Calu3 (cell line): Measurements from ENCODE around the gene ZNF638. TPM values are rescaled to one million over a fixed set of nuclear protein-coding genes. Genes with fewer than 3 reads are reported as not detected.
"Not testable (repeated sequence)": the region's sequence is repeated elsewhere in the genome, so short reads cannot be mapped to it uniquely, and the experiment has no call there.

Experiments
- BruUV-seq: library from RNA; stranded (reverse); fragments of 400-500 nt; replicated peaks from 2 replicates; lab custom pipeline; 2021; lab: Mats Ljungman, UMichigan
- CTCF ChIA-PET: fragments of 300-600 bp; sonication (Branson Sonifier 250); formaldehyde crosslinking; loops from one replicate; lab custom pipeline; 2022; ENCODE audit warnings: antibody characterized with exemption; lab: Charles Lee
- DNase-seq: peaks from one replicate; pipeline ENCODE4 v3.0.0; 2022
- H3K27ac Mint-ChIP-seq: one replicate; pipeline ENCODE4 v1.8.0; 2022; ENCODE audit warnings: mixed read lengths; ENCODE audit not compliant: unreplicated experiment
- H3K27me3 Mint-ChIP-seq: one replicate; pipeline ENCODE4 v1.8.0; 2022; ENCODE audit warnings: mixed read lengths; ENCODE audit not compliant: unreplicated experiment
- H3K36me3 Mint-ChIP-seq: one replicate; pipeline ENCODE4 v1.8.0; 2022; ENCODE audit warnings: mild to moderate bottlenecking, moderate library complexity, mixed read lengths; ENCODE audit not compliant: insufficient read depth, unreplicated experiment
- H3K4me1 Mint-ChIP-seq: one replicate; pipeline ENCODE4 v1.8.0; 2022; ENCODE audit warnings: mild to moderate bottlenecking, low read depth, mixed read lengths; ENCODE audit not compliant: unreplicated experiment
- H3K4me3 Mint-ChIP-seq: one replicate; pipeline ENCODE4 v1.8.0; 2022; ENCODE audit warnings: mild to moderate bottlenecking, low read depth, moderate library complexity, mixed read lengths; ENCODE audit not compliant: unreplicated experiment
- H3K9me3 Mint-ChIP-seq: one replicate; pipeline ENCODE4 v1.8.0; 2022; ENCODE audit warnings: low read depth, mixed read lengths; ENCODE audit not compliant: unreplicated experiment
- CTCF ChIP-seq: fragments of 200-600 bp; IDR thresholded peaks from one replicate; pipeline ENCODE4 v1.8.0; 2022; ENCODE audit warnings: antibody characterized with exemption; ENCODE audit not compliant: unreplicated experiment
- intact Hi-C: fragments of 100-400 bp; cut with micrococcal nuclease; formaldehyde crosslinking; loops from one replicate; pipeline ENCODE4 v1.10.0; 2022; ENCODE audit not compliant: unreplicated experiment
- total RNA-seq: library from RNA; stranded (reverse); gene quantifications from 2 replicates; pipeline ENCODE4 v1.2.3, GENCODE V29; 2022

The ZNF638 gene
- total RNA-seq, 1 experiment from 2014 or later = 132 TPM

- peaks cover 34% of the 10 kb centered on the region for H3K36me3 Mint-ChIP-seq
- CTCF ChIA-PET = no interaction called here
Measured at GRCh38 chr2:71402427-71402826, 70.8 kb downstream of the ZNF638 start.

DNA sequence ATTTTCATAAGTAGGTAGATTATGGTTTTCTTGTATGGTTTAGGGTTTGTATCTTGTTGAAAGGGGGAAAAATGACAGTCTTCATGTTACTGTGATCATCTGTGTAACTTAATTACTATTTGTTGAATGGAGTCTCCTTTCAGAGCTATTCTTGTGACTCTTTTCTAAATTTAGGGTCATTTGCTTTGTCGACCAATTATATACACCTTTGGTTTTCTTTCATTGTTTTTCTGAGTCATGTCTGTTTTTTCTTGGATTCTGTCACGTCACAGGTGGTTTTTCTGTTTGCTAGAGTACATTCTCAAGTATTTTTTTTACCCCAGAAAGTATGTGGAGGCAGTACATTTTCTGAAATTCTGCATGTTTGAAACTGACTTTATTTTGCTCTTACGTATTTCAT lies 78.0 kb downstream of the ZNF638 start:
- no peak overlapping the region for H3K27ac Mint-ChIP-seq
- H3K4me1 Mint-ChIP-seq = no peaks in the 10 kb centered on the region
- TF ChIP-seq CTCF = no peak
- H3K9me3 Mint-ChIP-seq = no peaks in the 10 kb centered on the region
- intact Hi-C loops = no loop called here
- H3K4me3 Mint-ChIP-seq = no peak overlapping the region
- BruUV-seq = no TSS peak
- no peak for DNase-seq
- peaks cover 34% of the 10 kb centered on the region for H3K36me3 Mint-ChIP-seq
- H3K27me3 Mint-ChIP-seq = no peaks in the 10 kb centered on the region
- CTCF ChIA-PET = no interaction called here

More at GRCh38 chr2:71402427-71402826, 70.8 kb downstream of the ZNF638 start:
- Mint-ChIP-seq H3K9me3 (no peaks in the 10 kb centered on the region), H3K4me1 (no peaks in the 10 kb centered on the region), H3K27ac (no peak overlapping the region), H3K4me3 (no peak overlapping the region), H3K27me3 (no peaks in the 10 kb centered on the region)
- intact Hi-C loops = no loop called here
- no peak for TF ChIP-seq CTCF
- BruUV-seq = no TSS peak
- no peak for DNase-seq

DNA sequence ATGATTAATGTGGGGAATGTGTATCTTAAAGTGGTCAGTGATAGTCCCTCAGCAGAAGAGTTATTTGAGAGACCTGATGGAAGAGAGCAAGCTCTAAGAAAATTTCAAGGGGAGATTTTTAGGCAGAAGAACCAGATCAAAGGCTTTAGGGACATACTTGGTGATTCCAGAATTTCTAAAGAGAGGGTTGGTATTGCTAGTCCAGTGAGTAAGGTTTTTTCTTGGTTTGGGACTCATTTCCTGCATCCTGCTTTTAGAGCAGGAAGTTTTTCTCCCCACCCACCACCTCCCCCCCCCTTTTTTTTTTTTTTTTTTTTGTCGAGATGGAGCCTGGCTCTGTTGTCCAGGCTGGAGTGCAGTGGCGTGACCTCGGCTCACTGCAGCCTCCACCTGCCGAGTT lies 79.1 kb downstream of the ZNF638 start:
- BruUV-seq = no TSS peak
- Mint-ChIP-seq H3K27me3 (no peaks in the 10 kb centered on the region), H3K27ac (peak overlapping the region; percentile 22), H3K9me3 (no peaks in the 10 kb centered on the region), H3K4me1 (no peaks in the 10 kb centered on the region), H3K36me3 (peaks cover 34% of the 10 kb centered on the region), H3K4me3 (no peak overlapping the region)
- CTCF ChIA-PET = no interaction called here
- intact Hi-C loops = no loop called here
- DNase-seq = no peak
- no peak for TF ChIP-seq CTCF

DNA sequence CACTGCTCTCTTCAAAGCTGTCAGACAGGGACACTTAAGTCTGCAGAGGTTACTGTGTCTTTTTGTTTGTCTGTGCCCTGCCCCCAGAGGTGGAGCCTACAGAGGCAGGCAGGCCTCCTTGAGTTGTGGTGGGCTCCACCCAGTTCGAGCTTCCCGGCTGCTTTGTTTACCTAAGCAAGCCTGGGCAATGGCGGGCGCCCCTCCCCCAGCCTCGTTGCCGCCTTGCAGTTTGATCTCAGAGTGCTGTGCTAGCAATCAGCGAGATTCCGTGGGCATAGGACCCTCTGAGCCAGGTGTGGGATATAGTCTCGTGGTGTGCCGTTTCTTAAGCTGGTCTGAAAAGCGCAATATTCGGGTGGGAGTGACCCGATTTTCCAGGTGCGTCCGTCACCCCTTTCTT lies 85.3 kb downstream of the ZNF638 start:
- intact Hi-C loops, H3K9me3 Mint-ChIP-seq, H3K27ac Mint-ChIP-seq, H3K4me1 Mint-ChIP-seq, H3K27me3 Mint-ChIP-seq, BruUV-seq, CTCF ChIA-PET: not testable (repeated sequence)
- peak; percentile 11 for DNase-seq
- H3K4me3 Mint-ChIP-seq = peak overlapping the region; percentile 71
- H3K36me3 Mint-ChIP-seq = peaks cover 14% of the 10 kb centered on the region

GRCh38 chr2:71417300-71418202 lies 86.0 kb downstream of the ZNF638 start:
- Mint-ChIP-seq H3K4me1 (no peaks in the 10 kb centered on the region), H3K4me3 (peak overlapping the region; percentile 71), H3K27ac (peak overlapping the region; percentile 81), H3K36me3 (peaks cover 15% of the 10 kb centered on the region), H3K27me3 (no peaks in the 10 kb centered on the region), H3K9me3 (no peaks in the 10 kb centered on the region)
- no peak for DNase-seq
- CTCF ChIA-PET = interaction anchor here (0.7 kb wide), 1 partner anchor 342 kb away, joined by 4 read pairs; no protein-coding TSS in a partner anchor
- no peak for TF ChIP-seq CTCF
- intact Hi-C loops = no loop called here
- BruUV-seq = TSS peak; percentile 18
